ENCODE results near the gene MMP21.

MMP21 gene

DNA sequence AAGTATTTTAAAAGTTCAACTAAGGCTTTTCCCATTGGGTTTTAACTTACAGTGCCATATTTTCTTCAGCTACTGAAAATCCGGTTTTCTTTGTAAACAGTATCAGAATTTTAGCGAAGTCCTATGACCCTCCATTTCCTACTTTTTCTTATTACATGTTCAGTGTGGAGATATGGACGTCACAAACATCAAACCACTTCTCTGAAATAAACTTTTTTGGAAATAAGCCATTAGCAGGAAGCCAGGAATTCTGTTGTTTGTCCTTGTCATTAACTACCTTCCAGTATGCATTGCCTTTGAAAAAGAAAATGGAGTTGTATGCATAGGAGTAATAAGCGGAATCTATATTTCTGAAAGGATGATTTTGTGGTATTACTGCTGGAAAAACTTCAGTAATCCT, 9.1 kb downstream of the MMP21 start:
- DNase-seq (ENCODE audit: low read depth), result no peak
- H3K4me3 ChIP-seq (ENCODE audit: low read length), result no peak overlapping the region
- TF ChIP-seq, protein P1, sequence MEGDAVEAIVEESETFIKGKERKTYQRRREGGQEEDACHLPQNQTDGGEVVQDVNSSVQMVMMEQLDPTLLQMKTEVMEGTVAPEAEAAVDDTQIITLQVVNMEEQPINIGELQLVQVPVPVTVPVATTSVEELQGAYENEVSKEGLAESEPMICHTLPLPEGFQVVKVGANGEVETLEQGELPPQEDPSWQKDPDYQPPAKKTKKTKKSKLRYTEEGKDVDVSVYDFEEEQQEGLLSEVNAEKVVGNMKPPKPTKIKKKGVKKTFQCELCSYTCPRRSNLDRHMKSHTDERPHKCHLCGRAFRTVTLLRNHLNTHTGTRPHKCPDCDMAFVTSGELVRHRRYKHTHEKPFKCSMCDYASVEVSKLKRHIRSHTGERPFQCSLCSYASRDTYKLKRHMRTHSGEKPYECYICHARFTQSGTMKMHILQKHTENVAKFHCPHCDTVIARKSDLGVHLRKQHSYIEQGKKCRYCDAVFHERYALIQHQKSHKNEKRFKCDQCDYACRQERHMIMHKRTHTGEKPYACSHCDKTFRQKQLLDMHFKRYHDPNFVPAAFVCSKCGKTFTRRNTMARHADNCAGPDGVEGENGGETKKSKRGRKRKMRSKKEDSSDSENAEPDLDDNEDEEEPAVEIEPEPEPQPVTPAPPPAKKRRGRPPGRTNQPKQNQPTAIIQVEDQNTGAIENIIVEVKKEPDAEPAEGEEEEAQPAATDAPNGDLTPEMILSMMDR (conservative IDR thresholded peaks at IDR 0.05; ENCODE audit: low read length), result no peak

DNA sequence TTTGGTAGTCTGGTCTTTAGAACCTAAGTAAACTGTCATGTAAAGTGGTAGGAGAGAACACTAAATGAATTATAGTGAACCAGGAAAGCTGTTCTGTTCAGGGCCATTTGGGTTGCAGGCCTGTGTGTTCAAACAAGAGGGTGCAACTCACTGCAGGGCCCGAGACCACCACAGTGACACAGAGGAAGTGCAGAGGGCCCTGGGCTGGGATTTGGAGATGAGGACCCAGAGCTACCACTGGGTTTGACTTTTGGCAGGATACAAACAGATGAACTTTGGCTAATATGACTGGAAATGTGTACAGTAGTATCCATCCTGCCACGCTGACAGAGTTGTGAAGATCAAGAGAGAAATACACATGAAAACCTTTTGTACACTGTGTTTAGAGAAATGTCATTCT, 9.8 kb downstream of the MMP21 start:
- DNase-seq (ENCODE audit: low read depth), result no peak
- no peak overlapping the region for H3K4me3 ChIP-seq (ENCODE audit: low read length)
- TF ChIP-seq, protein P1 (conservative IDR thresholded peaks at IDR 0.05; ENCODE audit: low read length), result no peak

DNA sequence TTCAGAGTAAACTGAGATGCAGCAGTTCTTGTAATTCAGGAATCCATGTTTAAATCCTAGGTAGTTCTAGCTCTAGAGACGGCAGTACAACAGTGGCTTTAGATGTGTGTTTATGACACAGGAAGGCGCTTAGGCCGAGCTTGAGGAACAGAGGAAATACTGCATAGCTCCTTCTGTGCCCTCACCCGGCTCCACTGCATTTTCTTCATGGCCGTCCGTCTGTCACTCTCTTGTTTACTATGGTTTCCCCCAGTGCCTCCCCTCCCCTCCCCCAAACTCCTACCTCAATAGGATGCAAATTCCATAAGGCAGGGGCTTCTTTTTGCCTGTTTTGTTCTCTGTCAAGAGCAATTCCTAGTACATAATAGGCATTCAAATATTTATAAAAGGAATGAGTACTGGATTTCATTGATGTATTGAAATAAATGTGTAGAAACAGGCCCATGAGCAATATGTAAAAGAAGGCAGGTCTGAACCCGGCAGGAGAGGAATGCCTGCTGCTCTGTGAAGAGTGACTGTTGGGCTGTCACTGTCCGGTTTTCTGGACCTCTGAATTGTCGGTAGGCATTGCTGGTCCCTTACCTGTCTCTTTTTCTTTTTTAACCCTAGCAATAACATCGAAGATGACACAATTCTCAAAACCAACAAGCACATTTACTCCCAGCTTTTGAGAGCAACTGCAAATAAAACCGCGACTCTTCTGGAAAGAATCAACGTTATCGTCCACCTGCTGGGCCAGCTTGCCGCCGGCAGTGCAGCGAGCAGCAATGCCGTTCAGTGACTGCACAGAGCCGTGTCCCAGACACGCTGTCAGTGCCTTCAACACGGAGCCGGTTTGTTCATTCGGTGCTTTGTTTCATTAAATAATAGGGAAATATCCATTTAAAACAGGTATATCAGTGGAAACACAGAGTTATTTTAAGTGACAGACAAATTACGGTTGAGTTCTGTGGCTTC, 12.7 kb downstream of the MMP21 start:
- no peak overlapping the region for H3K4me3 ChIP-seq (ENCODE audit: low read length)
- DNase-seq (ENCODE audit: low read depth), result no peak
- TF ChIP-seq, protein P1 (conservative IDR thresholded peaks at IDR 0.05; ENCODE audit: low read length), result no peak

DNA sequence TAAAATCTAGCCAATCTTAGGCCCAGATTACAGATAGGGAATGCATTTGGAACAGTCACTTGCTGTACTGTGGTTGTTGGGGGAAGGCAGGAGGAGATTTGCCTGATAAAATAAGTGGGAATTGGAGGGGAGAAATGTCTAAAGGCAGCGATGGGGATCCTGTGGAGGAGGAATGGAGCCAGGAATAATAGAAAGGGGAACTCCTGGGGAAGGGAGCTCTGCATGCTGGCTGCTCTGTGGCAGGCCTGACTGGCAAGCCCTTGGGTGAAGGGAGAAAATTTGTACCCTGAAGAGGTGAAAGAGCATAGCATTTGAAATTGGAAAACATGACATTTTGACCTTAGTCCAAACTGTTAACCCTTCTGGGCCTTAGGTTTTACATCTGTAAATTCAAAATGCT, 13.7 kb downstream of the MMP21 start:
- no peak overlapping the region for H3K4me3 ChIP-seq (ENCODE audit: low read length)
- TF ChIP-seq, protein P1 (conservative IDR thresholded peaks at IDR 0.05; ENCODE audit: low read length), result no peak
- DNase-seq (ENCODE audit: low read depth), result no peak

DNA sequence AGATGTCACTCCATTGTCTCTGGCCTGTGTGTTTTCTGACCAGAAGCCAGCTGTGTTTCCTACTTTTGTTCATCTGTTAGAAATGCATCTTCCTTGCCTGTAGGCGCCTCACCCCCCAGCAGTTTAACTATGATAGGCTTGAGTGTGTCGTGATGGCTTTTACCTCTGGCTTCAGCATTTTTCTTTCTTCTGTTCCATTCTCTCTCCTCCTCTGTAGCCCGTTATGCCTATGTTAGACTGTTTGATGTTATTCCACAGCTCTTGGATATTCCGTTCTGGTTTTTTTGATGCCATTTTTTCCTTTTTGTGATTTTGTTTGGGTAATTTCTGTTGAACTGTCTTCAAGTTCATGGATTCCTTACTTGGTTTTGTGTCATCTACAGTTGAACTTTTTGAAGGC, 17.9 kb downstream of the MMP21 start:
- TF ChIP-seq, protein P1 (conservative IDR thresholded peaks at IDR 0.05; ENCODE audit: low read length), result no peak
- DNase-seq (ENCODE audit: low read depth), result no peak
- no peak overlapping the region for H3K4me3 ChIP-seq (ENCODE audit: low read length)

DNA sequence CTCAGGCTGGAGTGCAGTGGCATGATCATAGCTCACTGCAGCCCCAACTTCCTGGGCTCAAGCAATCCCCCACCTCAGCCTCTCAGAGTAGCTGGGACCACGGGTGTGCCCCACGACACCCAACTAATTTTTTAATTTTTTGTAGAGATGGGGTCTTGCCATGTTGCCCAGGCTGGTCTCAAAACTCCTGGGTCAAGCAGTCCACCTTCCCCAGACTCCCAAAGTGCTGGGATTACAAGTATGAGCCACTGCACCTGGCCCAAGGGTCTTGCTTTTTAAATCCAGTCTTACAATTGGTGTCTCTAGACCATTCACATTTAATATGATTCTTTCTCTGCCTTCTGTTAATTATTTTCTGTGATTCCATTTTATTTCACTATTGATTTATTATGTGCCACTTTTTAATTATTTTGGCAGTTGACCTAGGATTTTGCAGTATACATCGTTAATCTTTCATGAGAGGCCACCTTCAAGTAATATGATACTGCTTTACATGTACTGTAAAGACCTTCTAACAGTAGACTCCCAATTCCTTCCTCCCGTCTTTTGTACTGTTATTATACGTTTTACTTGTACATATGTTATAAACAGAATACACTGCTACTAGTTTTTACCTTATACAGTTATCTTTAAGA, 18.7 kb downstream of the MMP21 start:
- no peak for DNase-seq (ENCODE audit: low read depth)
- TF ChIP-seq, protein P1 (conservative IDR thresholded peaks at IDR 0.05; ENCODE audit: low read length), result no peak
- no peak overlapping the region for H3K4me3 ChIP-seq (ENCODE audit: low read length)

DNA sequence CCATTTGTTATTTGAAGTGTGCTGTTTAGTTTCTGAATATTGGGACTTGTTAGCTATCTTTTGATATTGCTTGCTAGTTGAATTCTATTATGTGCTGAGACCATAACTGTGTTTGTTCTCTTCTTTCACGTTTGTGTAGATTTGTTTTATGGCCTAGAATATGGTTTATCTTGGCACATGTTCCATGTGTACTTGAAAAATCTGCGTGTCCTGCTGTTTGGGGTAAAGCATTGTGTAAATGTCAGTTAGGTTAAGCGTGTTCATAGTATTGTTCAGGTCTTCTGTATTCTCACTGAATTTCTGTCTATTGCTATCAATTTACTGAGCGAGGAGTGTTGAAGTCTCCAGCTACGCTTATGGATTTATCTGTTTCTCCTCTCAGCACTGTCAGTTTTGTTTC, 19.4 kb downstream of the MMP21 start:
- no peak overlapping the region for H3K4me3 ChIP-seq (ENCODE audit: low read length)
- TF ChIP-seq, protein P1 (conservative IDR thresholded peaks at IDR 0.05; ENCODE audit: low read length), result no peak
- no peak for DNase-seq (ENCODE audit: low read depth)
